Uterus (tissue), 4 donors: Measurements from ENCODE around the gene COL4A2. TPM values are rescaled to one million over a fixed set of nuclear protein-coding genes. Genes with fewer than 3 reads are reported as not detected.

Experiments
- DNase-seq, 2 donors: peaks; one replicate each; pipeline ENCODE4 v3.0.0-alpha.2; 2019 to 2020
- H3K27ac ChIP-seq, 2 donors: fragments of 200-600 bp; sonication (generic); 1 replicate in 1 of 2; 2 replicates in 1 of 2; pipeline ENCODE4 v1.5.1; 2016 to 2018
- H3K27me3 ChIP-seq, 2 donors: fragments of 200-600 bp; sonication (generic); one replicate each; pipeline ENCODE4 v1.5.1; 2018 to 2019; ENCODE audit warnings: control low read depth in 1 of 2
- H3K36me3 ChIP-seq, 2 donors: fragments of 200-600 bp; sonication (generic); one replicate each; pipeline ENCODE4 v1.5.1; 2019; ENCODE audit warnings: control low read depth in 1 of 2
- H3K4me1 ChIP-seq, 2 donors: fragments of 200-600 bp; sonication (generic); one replicate each; pipeline ENCODE4 v1.5.1; 2018 to 2019; ENCODE audit warnings: control low read depth in 1 of 2
- H3K4me3 ChIP-seq, 2 donors: fragments of 200-600 bp; sonication (generic); 1 replicate in 1 of 2; 2 replicates in 1 of 2; pipeline ENCODE4 v1.5.1; 2018 to 2019; ENCODE audit warnings: mild to moderate bottlenecking in 1 of 2
- H3K9me3 ChIP-seq, 2 donors: fragments of 200-600 bp; sonication (generic); one replicate each; pipeline ENCODE4 v1.5.1; 2019; ENCODE audit warnings: control low read depth in 1 of 2
- POLR2A ChIP-seq, 2 donors: fragments of 450-650 bp; IDR thresholded peaks; one replicate each; pipeline ENCODE4 v1.6.1; 2016; ENCODE audit warnings: antibody characterized with exemption in 2 of 2, mild to moderate bottlenecking in 1 of 2, moderate library complexity in 1 of 2
- intact Hi-C: fragments of 100-400 bp; cut with DNase I; formaldehyde crosslinking; loops from one replicate; pipeline ENCODE4 v1.15.1; 2023; ENCODE audit warnings: low total_unique reads
- total RNA-seq, 4 donors: library from RNA; depleted of rRNA in 3 of 4; stranded (reverse); fragments of >200 nt in 3 of 4; gene quantifications; one replicate each; pipeline versions ENCODE4 v1.1.0 to v1.2.4, GENCODE V29; 2014 to 2023
- TF ChIP-seq, protein P1 (sequence below), 4 experiments: fragments of 200-600 bp in 2 of 4; fragments of 450-650 bp in 2 of 4; sonication (generic) in 2 of 4; IDR thresholded peaks; one replicate each; pipeline ENCODE4 v1.5.1; 2016 to 2019; ENCODE audit warnings: antibody characterized with exemption in 4 of 4, mild to moderate bottlenecking in 2 of 4, moderate library complexity in 1 of 4
- donor health status: DM: yes; HTN: yes; CAD: no.

COL4A2 gene
- total RNA-seq, 4 donors from 2014 or later: 157 to 606 (median 284) TPM

DNA sequence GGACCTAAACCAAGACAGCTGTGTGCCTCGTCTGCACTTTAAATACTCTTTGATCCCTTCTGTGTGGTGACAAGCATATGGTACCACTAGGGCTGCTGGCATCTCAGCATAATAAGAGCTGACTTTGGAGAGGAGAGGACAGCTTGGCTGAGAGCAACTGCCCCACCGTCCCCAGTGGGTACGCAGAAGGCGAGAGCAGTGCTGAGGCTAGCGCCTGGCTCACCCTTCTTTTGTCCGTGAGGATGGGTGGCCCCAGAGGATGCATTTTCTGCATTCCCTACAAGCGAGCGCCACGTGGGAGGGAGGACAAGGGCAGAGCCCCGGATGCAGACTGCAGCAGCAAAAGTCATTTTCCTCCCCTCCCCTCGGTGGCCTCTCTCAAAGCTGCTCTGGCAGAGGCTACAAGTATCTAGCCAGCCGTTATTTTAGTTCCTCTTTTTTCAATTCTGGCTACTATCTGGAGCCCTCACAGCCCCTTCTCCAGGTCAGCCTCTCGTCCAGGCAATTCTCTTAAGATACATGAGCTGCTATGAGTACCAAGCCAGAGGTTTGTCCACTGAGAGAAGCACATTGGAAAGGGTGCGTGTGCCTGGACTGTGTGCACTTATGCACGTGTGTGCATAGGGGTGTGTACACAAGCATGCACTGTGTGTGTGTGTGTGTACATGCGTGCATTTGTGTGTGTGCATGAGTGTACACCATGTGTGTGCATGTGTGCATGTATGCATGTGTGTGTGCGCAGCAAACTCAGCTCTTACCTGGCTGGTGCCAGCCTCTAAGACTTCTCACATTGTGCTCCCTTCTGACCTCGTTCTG lies 203.1 kb downstream of the COL4A2 start:
- TF ChIP-seq POLR2A (IDR thresholded peaks at IDR 0.05): no peak
- TF ChIP-seq, protein P1, sequence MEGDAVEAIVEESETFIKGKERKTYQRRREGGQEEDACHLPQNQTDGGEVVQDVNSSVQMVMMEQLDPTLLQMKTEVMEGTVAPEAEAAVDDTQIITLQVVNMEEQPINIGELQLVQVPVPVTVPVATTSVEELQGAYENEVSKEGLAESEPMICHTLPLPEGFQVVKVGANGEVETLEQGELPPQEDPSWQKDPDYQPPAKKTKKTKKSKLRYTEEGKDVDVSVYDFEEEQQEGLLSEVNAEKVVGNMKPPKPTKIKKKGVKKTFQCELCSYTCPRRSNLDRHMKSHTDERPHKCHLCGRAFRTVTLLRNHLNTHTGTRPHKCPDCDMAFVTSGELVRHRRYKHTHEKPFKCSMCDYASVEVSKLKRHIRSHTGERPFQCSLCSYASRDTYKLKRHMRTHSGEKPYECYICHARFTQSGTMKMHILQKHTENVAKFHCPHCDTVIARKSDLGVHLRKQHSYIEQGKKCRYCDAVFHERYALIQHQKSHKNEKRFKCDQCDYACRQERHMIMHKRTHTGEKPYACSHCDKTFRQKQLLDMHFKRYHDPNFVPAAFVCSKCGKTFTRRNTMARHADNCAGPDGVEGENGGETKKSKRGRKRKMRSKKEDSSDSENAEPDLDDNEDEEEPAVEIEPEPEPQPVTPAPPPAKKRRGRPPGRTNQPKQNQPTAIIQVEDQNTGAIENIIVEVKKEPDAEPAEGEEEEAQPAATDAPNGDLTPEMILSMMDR (IDR thresholded peaks at IDR 0.05): no peak
- H3K4me3 ChIP-seq: no peak overlapping the region
- no peaks in the 10 kb centered on the region for H3K9me3 ChIP-seq
- no peak for DNase-seq
- H3K36me3 ChIP-seq: no peaks in the 10 kb centered on the region
- no peak overlapping the region for H3K27ac ChIP-seq
- H3K4me1 ChIP-seq: peaks cover 0 to 6% of the 10 kb centered on the region in 2 donors
- no peaks in the 10 kb centered on the region for H3K27me3 ChIP-seq
- intact Hi-C loops: no loop called here

DNA sequence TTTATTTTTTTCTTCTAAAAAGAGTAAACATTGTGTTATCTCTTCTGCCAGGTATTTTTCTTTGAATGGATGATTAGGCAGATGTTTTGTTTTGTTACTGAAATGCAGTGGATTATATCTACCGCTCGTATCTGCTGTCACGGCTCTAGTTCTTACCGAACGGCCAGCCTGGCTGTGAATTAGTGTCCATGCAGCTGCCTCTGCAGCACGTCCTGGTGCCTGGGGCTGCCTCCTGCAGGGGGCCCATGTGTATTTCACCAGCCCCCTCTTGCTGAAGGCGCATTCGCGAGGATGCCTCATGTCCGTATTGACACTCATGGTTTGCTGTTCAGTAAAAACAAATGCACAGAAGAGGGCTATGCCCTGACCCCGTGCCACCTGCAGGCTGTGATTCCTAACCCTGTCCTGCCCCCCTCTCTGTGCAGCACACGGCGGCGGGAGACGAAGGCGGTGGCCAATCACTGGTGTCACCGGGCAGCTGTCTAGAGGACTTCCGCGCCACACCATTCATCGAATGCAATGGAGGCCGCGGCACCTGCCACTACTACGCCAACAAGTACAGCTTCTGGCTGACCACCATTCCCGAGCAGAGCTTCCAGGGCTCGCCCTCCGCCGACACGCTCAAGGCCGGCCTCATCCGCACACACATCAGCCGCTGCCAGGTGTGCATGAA lies 204.6 kb downstream of the COL4A2 start:
- intact Hi-C loops: no loop called here
- Histone ChIP-seq H3K4me3 (no peak overlapping the region), H3K27ac (no peak overlapping the region), H3K4me1 (peaks cover 0 to 6% of the 10 kb centered on the region in 2 donors), H3K36me3 (no peaks in the 10 kb centered on the region), H3K27me3 (no peaks in the 10 kb centered on the region), H3K9me3 (no peaks in the 10 kb centered on the region)
- DNase-seq: no peak
- TF ChIP-seq, protein P1 (IDR thresholded peaks at IDR 0.05): no peak
- no peak for TF ChIP-seq POLR2A (IDR thresholded peaks at IDR 0.05)

DNA sequence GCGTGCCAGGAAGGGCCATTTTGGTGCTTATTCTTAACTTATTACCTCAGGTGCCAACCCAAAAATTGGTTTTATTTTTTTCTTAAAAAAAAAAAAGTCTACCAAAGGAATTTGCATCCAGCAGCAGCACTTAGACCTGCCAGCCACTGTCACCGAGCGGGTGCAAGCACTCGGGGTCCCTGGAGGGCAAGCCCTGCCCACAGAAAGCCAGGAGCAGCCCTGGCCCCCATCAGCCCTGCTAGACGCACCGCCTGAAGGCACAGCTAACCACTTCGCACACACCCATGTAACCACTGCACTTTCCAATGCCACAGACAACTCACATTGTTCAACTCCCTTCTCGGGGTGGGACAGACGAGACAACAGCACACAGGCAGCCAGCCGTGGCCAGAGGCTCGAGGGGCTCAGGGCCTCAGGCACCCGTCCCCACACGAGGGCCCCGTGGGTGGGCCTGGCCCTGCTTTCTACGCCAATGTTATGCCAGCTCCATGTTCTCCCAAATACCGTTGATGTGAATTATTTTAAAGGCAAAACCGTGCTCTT lies 205.2 kb downstream of the COL4A2 start:
- H3K4me3 ChIP-seq: no peak overlapping the region
- H3K9me3 ChIP-seq: no peaks in the 10 kb centered on the region
- no peak for DNase-seq
- H3K4me1 ChIP-seq: no peaks in the 10 kb centered on the region
- H3K27me3 ChIP-seq: no peaks in the 10 kb centered on the region
- TF ChIP-seq, protein P1 (IDR thresholded peaks at IDR 0.05): no peak
- TF ChIP-seq POLR2A (IDR thresholded peaks at IDR 0.05): no peak
- H3K27ac ChIP-seq: no peak overlapping the region
- intact Hi-C loops: no loop called here
- no peaks in the 10 kb centered on the region for H3K36me3 ChIP-seq

DNA sequence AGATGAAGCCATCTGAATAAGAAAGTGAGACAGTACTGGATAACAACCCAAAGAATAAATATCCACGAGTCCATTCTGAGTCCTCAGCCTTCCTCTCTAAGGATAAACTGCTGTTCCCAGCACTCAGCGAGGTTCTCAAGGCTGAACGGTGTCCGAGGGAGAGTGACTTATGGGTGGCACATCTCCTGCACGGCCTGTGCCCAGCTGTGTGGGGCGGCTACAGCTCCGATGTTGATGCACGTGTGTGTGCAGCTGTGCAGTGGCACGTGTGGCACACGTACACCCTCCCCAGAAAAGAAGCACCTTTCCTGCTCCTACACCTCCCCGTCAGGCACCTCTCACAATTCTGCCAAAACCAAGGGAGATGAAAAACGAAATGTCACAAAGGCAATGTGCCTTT lies 209.4 kb downstream of the COL4A2 start:
- TF ChIP-seq, protein P1 (IDR thresholded peaks at IDR 0.05): no peak
- no peak for TF ChIP-seq POLR2A (IDR thresholded peaks at IDR 0.05)
- Histone ChIP-seq H3K27ac (no peak overlapping the region), H3K27me3 (no peaks in the 10 kb centered on the region), H3K4me1 (no peaks in the 10 kb centered on the region), H3K9me3 (no peaks in the 10 kb centered on the region), H3K4me3 (no peak overlapping the region), H3K36me3 (no peaks in the 10 kb centered on the region)
- no peak for DNase-seq
- intact Hi-C loops: no loop called here
